NCI-H460 (cell line): ENCODE measurements around the gene LRRIQ1. TPM values are rescaled to one million over a fixed set of nuclear protein-coding genes. Genes with fewer than 3 reads are reported as not detected.

ENCODE experiments used
- DNase-seq: peaks from one replicate; pipeline ENCODE4 v3.0.0-alpha.2; 2016; ENCODE audit warnings: low read depth; ENCODE audit errors: extremely low read depth
- total RNA-seq: library from RNA; depleted of rRNA; stranded (reverse); fragments of >200 nt; shearing (Covaris generic); gene quantifications from 2 replicates; pipeline ENCODE4 v1.2.3, GENCODE V29; 2014; rRNA removed

The LRRIQ1 gene
- total RNA-seq, 1 experiment from 2014 or later, result 0.72 TPM

- no peak for DNase-seq
Observed at GRCh38 chr12:85279449-85280164, 243.5 kb downstream of the LRRIQ1 start.

GRCh38 chr12:85280165-85280983, 244.2 kb downstream of the LRRIQ1 start, which contains the start of gene ALX1:
ALX1 (plus strand) TSS chr12:85280220; CDS start chr12:85280262, 42 bp downstream.
- DNase-seq, result peak; percentile 19

GRCh38 chr12:85280984-85281630, 245.0 kb downstream of the LRRIQ1 start:
- DNase-seq, result peak; percentile 5

GRCh38 chr12:85281636-85282312, 245.6 kb downstream of the LRRIQ1 start:
- no peak for DNase-seq

DNA sequence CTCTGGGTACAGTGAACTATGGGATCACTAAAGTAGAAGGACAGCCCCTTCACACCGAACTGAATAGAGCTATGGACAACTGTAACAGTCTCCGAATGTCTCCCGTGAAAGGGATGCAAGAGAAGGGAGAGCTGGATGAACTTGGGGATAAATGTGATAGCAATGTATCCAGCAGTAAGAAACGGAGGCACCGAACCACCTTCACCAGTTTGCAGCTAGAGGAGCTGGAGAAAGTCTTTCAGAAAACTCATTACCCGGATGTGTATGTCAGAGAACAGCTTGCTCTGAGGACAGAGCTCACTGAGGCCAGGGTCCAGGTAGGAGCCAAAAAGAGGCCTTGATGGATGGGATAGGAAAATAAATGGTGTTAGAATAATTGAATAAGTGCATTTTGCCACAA, 247.4 kb downstream of the LRRIQ1 start:
- DNase-seq, result no peak

Other genes with a start within 250 kb of the LRRIQ1 start
- 78.3 and 90.1 TPM in 2 replicates for gene SLC6A15, start 123.6 kb upstream of the LRRIQ1 start, total RNA-seq
- 0.10 TPM in 1 of 2 replicates, not detected in the other for gene TSPAN19, start 74 bp upstream of the LRRIQ1 start, total RNA-seq
- gene ALX1, start 243.9 kb downstream of the LRRIQ1 start, total RNA-seq, result 0.50 and 0.66 TPM in 2 replicates